MM.1S (cell line): ENCODE results near the gene PLAGL1.

Experiments used
- DNase-seq: peaks from one replicate; pipeline ENCODE4 v3.0.0-alpha.2; 2015
- H2AFZ ChIP-seq: fragments of 300-600 bp; sonication (generic); 2 replicates; pipeline ENCODE4 v1.6.0; 2016; ENCODE audit warnings: antibody characterized with exemption, low read length
- H3F3A ChIP-seq: fragments of 300-600 bp; sonication (generic); 2 replicates; pipeline ENCODE4 v1.6.1; 2016; ENCODE audit warnings: mild to moderate bottlenecking, antibody characterized with exemption, low read length, moderate library complexity, mixed read lengths; ENCODE audit not compliant: insufficient read depth
- H3K27ac ChIP-seq: fragments of 300-600 bp; sonication (generic); 2 replicates; pipeline ENCODE4 v1.5.1; 2016; ENCODE audit warnings: mild to moderate bottlenecking, low read length
- H3K27me3 ChIP-seq: fragments of 300-600 bp; sonication (generic); replicated peaks from 2 replicates; pipeline ENCODE4 v1.6.0; 2016; ENCODE audit warnings: low read length; ENCODE audit not compliant: insufficient read depth
- H3K36me3 ChIP-seq: fragments of 300-600 bp; sonication (generic); replicated peaks from 2 replicates; pipeline ENCODE4 v1.6.1; 2016; ENCODE audit warnings: mild to moderate bottlenecking, low read length, mixed read lengths; ENCODE audit not compliant: insufficient read depth
- H3K4me1 ChIP-seq: fragments of 300-600 bp; sonication (generic); 2 replicates; pipeline ENCODE4 v1.6.1; 2016; ENCODE audit warnings: low read length, mixed read lengths
- H3K4me2 ChIP-seq: fragments of 300-600 bp; sonication (generic); 2 replicates; pipeline ENCODE4 v1.6.0; 2016; ENCODE audit warnings: low read depth, low read length
- H3K4me3 ChIP-seq: fragments of 300-600 bp; sonication (generic); 2 replicates; pipeline ENCODE4 v1.5.1; 2016; ENCODE audit warnings: low read length, mixed read lengths
- H3K79me2 ChIP-seq: fragments of 300-600 bp; sonication (generic); 2 replicates; pipeline ENCODE4 v1.6.1; 2016; ENCODE audit warnings: mixed run types, low read length, mixed read lengths
- H3K9ac ChIP-seq: fragments of 300-600 bp; sonication (generic); 2 replicates; pipeline ENCODE4 v1.6.1; 2016; ENCODE audit warnings: low read length, mixed read lengths
- H3K9me2 ChIP-seq: fragments of 300-600 bp; sonication (generic); replicated peaks from 2 replicates; pipeline ENCODE4 v1.6.1; 2016; ENCODE audit warnings: mild to moderate bottlenecking, low read length, mixed read lengths; ENCODE audit not compliant: insufficient read depth
- H3K9me3 ChIP-seq: fragments of 300-600 bp; sonication (generic); replicated peaks from 2 replicates; pipeline ENCODE4 v1.6.1; 2016; ENCODE audit warnings: mild to moderate bottlenecking, low read length, mixed read lengths; ENCODE audit not compliant: insufficient read depth
- H4K20me1 ChIP-seq: fragments of 300-600 bp; sonication (generic); 2 replicates; pipeline ENCODE4 v1.6.1; 2016; ENCODE audit warnings: mild to moderate bottlenecking, low read length, moderate library complexity, mixed read lengths; ENCODE audit not compliant: insufficient read depth
- CTCF ChIP-seq: fragments of 300-600 bp; sonication (generic); IDR thresholded peaks from 2 replicates; pipeline ENCODE4 v1.5.1; 2016; ENCODE audit warnings: antibody characterized with exemption, low read length, mixed read lengths
- EZH2 ChIP-seq: fragments of 300-600 bp; sonication (generic); optimal IDR thresholded peaks from 2 replicates; pipeline ENCODE3; 2017; ENCODE audit warnings: low read depth, mild to moderate bottlenecking, antibody characterized with exemption, low read length, mixed read lengths
- EZH2phosphoT487 ChIP-seq: fragments of 300-600 bp; sonication (generic); IDR thresholded peaks from 2 replicates; pipeline ENCODE4 v1.6.1; 2018; ENCODE audit warnings: antibody characterized with exemption, low read length

Gene PLAGL1

GRCh38 chr6:143976806-143977349 is 31.2 kb downstream of the PLAGL1 start:
- no peak for DNase-seq
- Histone ChIP-seq H3F3A (no peaks in the 10 kb centered on the region), H3K79me2 (no peaks in the 10 kb centered on the region), H3K9me2 (no peaks in the 10 kb centered on the region), H2AFZ (no peak overlapping the region), H3K9me3 (no peaks in the 10 kb centered on the region), H3K9ac (no peak overlapping the region), H4K20me1 (no peaks in the 10 kb centered on the region), H3K27ac (no peak overlapping the region), H3K4me1 (no peaks in the 10 kb centered on the region), H3K27me3 (no peaks in the 10 kb centered on the region), H3K4me3 (no peak overlapping the region), H3K4me2 (no peak overlapping the region; the same call in 1 of the 2 replicates), H3K36me3 (no peaks in the 10 kb centered on the region)
- TF ChIP-seq CTCF (no peak), EZH2phosphoT487 (no peak), EZH2 (no peak)

- no peak overlapping the region for H3K27ac ChIP-seq
Observed at GRCh38 chr6:143974089-143974488, 34.0 kb downstream of the PLAGL1 start.

GRCh38 chr6:143973097-143973966 is 34.7 kb downstream of the PLAGL1 start:
- H3K27me3 ChIP-seq, result no peaks in the 10 kb centered on the region
- H3K4me3 ChIP-seq, result no peak overlapping the region

More at GRCh38 chr6:143974089-143974488, 34.0 kb downstream of the PLAGL1 start:
- Histone ChIP-seq H3K27me3 (no peaks in the 10 kb centered on the region), H3K9me3 (no peaks in the 10 kb centered on the region), H3K9ac (no peak overlapping the region), H3K4me2 (no peak overlapping the region), H3K79me2 (no peaks in the 10 kb centered on the region), H3K4me3 (no peak overlapping the region), H3K9me2 (no peaks in the 10 kb centered on the region), H3K4me1 (no peaks in the 10 kb centered on the region), H4K20me1 (no peaks in the 10 kb centered on the region), H3F3A (no peaks in the 10 kb centered on the region), H3K36me3 (no peaks in the 10 kb centered on the region), H2AFZ (no peak overlapping the region)
- no peak for TF ChIP-seq EZH2phosphoT487
- TF ChIP-seq CTCF, result no peak
- TF ChIP-seq EZH2, result no peak
- no peak for DNase-seq

More at GRCh38 chr6:143973097-143973966, 34.7 kb downstream of the PLAGL1 start:
- no peak for DNase-seq
- Histone ChIP-seq H2AFZ (no peak overlapping the region), H3K9me2 (no peaks in the 10 kb centered on the region), H3K4me1 (no peaks in the 10 kb centered on the region), H3K36me3 (no peaks in the 10 kb centered on the region), H3K27ac (no peak overlapping the region), H3K79me2 (no peaks in the 10 kb centered on the region), H3K9me3 (no peaks in the 10 kb centered on the region), H4K20me1 (no peaks in the 10 kb centered on the region), H3K9ac (no peak overlapping the region), H3F3A (no peaks in the 10 kb centered on the region), H3K4me2 (no peak overlapping the region)
- TF ChIP-seq CTCF (no peak), EZH2phosphoT487 (no peak), EZH2 (no peak)
